Central memory CD8-positive, alpha-beta T cell (primary cell): ENCODE results near the gene CCDC8.

ENCODE experiments used
- ATAC-seq: fragments of 150-1000 bp; cut with Tn5 transposase; replicated peaks from 2 replicates; pipeline ENCODE4 v1.10.0; 2022; ENCODE audit warnings: mild to moderate bottlenecking, moderate FRiP score, moderate number of reproducible peaks; ENCODE audit not compliant: poor library complexity, severe bottlenecking; ENCODE audit errors: extremely low read depth
- DNase-seq, 2 donors: peaks; one replicate each; pipeline ENCODE4 v3.0.0; 2021; ENCODE audit warnings: low spot score in 2 of 2
- H3K27ac Mint-ChIP-seq: one replicate; pipeline ENCODE4 v1.8.0; 2022; ENCODE audit warnings: low read depth, mild to moderate bottlenecking, moderate library complexity, mixed read lengths
- H3K27me3 Mint-ChIP-seq: one replicate; pipeline ENCODE4 v1.8.0; 2022; ENCODE audit warnings: mixed read lengths
- H3K36me3 Mint-ChIP-seq: one replicate; pipeline ENCODE4 v1.8.0; 2022; ENCODE audit warnings: mild to moderate bottlenecking, moderate library complexity, mixed read lengths; ENCODE audit not compliant: insufficient read depth
- H3K4me1 Mint-ChIP-seq: one replicate; pipeline ENCODE4 v1.8.0; 2022; ENCODE audit warnings: mixed read lengths
- H3K4me3 Mint-ChIP-seq: one replicate; pipeline ENCODE4 v1.8.0; 2022; ENCODE audit warnings: mild to moderate bottlenecking, moderate library complexity, mixed read lengths
- H3K9me3 Mint-ChIP-seq: one replicate; pipeline ENCODE4 v1.8.0; 2022; ENCODE audit warnings: mixed read lengths

CCDC8 gene

DNA sequence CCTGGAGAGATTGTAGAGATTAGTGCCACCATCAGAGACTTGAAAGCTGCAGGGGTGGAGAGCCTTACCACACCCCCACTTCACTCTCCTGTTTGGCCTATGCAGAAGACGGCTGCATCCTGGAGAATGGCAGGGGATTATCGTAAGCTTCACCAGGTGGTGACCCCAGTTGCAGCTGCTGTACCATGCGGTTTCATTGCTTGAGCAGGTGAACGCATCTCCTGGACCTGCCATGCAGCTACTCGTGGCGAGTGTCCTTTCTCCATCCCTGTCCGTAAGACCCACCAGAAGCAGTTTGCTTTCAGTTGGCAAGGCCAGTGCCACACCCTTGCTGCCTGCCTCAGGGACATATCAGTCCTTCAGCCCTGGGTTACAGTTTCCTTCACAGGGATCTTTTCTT, 45.2 kb downstream of the CCDC8 start:
- H3K27me3 Mint-ChIP-seq = no peaks in the 10 kb centered on the region
- H3K36me3 Mint-ChIP-seq = peaks cover 8% of the 10 kb centered on the region
- H3K9me3 Mint-ChIP-seq = no peaks in the 10 kb centered on the region
- peaks cover 56% of the 10 kb centered on the region for H3K4me1 Mint-ChIP-seq
- ATAC-seq (no peak), DNase-seq (no peak)
- no peak overlapping the region for H3K27ac Mint-ChIP-seq
- no peak overlapping the region for H3K4me3 Mint-ChIP-seq

DNA sequence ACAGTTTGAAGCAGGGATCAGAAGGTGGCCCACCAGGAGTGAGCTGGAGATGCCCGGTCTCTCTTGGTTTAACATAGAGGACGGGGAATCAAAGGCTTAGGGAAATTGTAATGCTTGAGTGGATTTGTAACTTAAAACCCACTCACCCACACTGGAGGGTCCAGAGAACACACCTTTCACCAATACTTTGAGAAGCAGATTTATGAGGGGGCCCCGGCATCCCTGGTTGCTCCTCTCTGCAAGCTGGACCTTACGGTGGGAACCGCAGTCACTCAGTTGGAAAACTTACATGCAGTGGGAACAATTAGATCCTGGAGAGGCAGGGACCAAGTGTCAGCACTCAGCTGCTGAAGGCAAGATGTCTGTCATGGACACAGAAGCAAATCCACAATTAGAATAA, 45.9 kb downstream of the CCDC8 start:
- no peaks in the 10 kb centered on the region for H3K27me3 Mint-ChIP-seq
- no peak for DNase-seq
- H3K4me3 Mint-ChIP-seq = no peak overlapping the region
- no peak for ATAC-seq
- H3K4me1 Mint-ChIP-seq = peaks cover 56% of the 10 kb centered on the region
- H3K36me3 Mint-ChIP-seq = peaks cover 8% of the 10 kb centered on the region
- no peaks in the 10 kb centered on the region for H3K9me3 Mint-ChIP-seq
- no peak overlapping the region for H3K27ac Mint-ChIP-seq

GRCh38 chr19:46366620-46367292, 46.6 kb downstream of the CCDC8 start:
- ATAC-seq (no peak), DNase-seq (no peak)
- Mint-ChIP-seq H3K4me3 (no peak overlapping the region), H3K4me1 (peaks cover 56% of the 10 kb centered on the region), H3K27me3 (no peaks in the 10 kb centered on the region), H3K9me3 (no peaks in the 10 kb centered on the region), H3K36me3 (peaks cover 11% of the 10 kb centered on the region), H3K27ac (no peak overlapping the region)

- ATAC-seq = no peak
- Mint-ChIP-seq H3K4me1 (peaks cover 54% of the 10 kb centered on the region), H3K27ac (no peak overlapping the region)
Observed at GRCh38 chr19:46365561-46365960, 47.8 kb downstream of the CCDC8 start.

DNA sequence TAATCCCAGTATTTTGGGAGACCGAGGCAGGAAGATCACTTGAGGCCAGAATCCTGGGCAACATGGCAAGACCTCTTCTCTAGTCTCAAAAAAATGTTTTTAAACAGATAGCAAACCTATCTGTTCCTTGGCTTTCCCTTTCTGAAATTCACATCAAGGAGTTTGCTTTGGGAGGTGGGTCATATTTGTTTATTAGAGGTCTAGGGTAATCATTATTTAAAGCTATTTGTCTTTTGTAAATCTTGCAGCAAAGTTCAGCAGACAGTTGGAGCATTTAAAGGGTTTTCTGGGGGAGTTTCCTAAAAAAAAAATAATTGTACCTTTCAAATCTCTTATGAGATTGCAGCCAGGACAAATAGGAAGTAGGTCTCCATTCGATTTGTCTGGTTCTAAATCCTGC, 49.0 kb downstream of the CCDC8 start:
- DNase-seq = no peak
- H3K36me3 Mint-ChIP-seq = peaks cover 12% of the 10 kb centered on the region
- H3K4me1 Mint-ChIP-seq = peaks cover 55% of the 10 kb centered on the region
- no peak overlapping the region for H3K27ac Mint-ChIP-seq
- no peak overlapping the region for H3K4me3 Mint-ChIP-seq
- no peaks in the 10 kb centered on the region for H3K27me3 Mint-ChIP-seq
- no peaks in the 10 kb centered on the region for H3K9me3 Mint-ChIP-seq
- ATAC-seq = no peak

More at GRCh38 chr19:46365561-46365960, 47.8 kb downstream of the CCDC8 start:
- Mint-ChIP-seq H3K27me3 (no peaks in the 10 kb centered on the region), H3K36me3 (peaks cover 13% of the 10 kb centered on the region), H3K4me3 (no peak overlapping the region), H3K9me3 (no peaks in the 10 kb centered on the region)
- DNase-seq = no peak

DNA sequence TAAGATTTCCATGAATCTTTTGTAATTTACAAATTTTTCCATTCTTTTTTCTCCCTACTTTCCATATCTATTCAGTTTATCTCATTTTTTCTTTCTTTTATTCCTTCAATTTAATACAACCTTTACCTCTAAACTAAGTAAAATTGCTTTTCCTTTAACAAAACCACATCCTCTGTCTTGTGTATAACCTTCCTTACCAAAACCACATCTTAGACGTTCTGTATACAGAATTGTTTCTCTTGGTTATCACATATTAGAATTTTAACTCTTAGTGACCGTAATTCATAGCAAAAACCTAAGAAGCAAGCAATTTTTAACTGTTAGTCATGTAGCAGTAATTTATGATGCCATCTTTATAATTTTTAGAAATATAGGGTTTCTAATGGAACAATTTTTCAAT, 51.4 kb downstream of the CCDC8 start:
- peaks cover 11% of the 10 kb centered on the region for H3K36me3 Mint-ChIP-seq
- DNase-seq = no peak
- peaks cover 51% of the 10 kb centered on the region for H3K4me1 Mint-ChIP-seq
- H3K27ac Mint-ChIP-seq = peak overlapping the region; percentile 7
- peak; percentile 99 for ATAC-seq
- no peaks in the 10 kb centered on the region for H3K9me3 Mint-ChIP-seq
- peak overlapping the region; percentile 71 for H3K4me3 Mint-ChIP-seq
- H3K27me3 Mint-ChIP-seq = no peaks in the 10 kb centered on the region
